Trophoblast cell (in vitro differentiated cells and primary cell): ENCODE measurements around the gene APPL2.

Source experiments
- DNase-seq, 2 donors: peaks; one replicate each; pipeline ENCODE4 v3.0.0-alpha.2; 2016
- H2AFZ ChIP-seq: 2 replicates; pipeline ENCODE4 v1.6.1; 2013; ENCODE audit warnings: low read length, moderate library complexity, mild to moderate bottlenecking; ENCODE audit not compliant: insufficient read depth, poor library complexity
- H2AK5ac ChIP-seq: 2 replicates; pipeline ENCODE4 v1.6.1; 2013; ENCODE audit warnings: mild to moderate bottlenecking, low read length
- H2BK120ac ChIP-seq: 2 replicates; pipeline ENCODE4 v1.6.1; 2013; ENCODE audit warnings: low read length, mild to moderate bottlenecking, moderate library complexity; ENCODE audit not compliant: insufficient read depth, poor library complexity
- H2BK12ac ChIP-seq: 2 replicates; pipeline ENCODE4 v1.6.1; 2013; ENCODE audit warnings: mild to moderate bottlenecking, low read length, moderate library complexity
- H2BK5ac ChIP-seq: 2 replicates; pipeline ENCODE4 v1.6.1; 2013; ENCODE audit warnings: low read length, low read depth, moderate library complexity, mild to moderate bottlenecking; ENCODE audit not compliant: poor library complexity
- H3K14ac ChIP-seq: 2 replicates; pipeline ENCODE4 v1.6.1; 2013; ENCODE audit warnings: mild to moderate bottlenecking, low read length
- H3K18ac ChIP-seq: 2 replicates; pipeline ENCODE4 v1.6.1; 2013; ENCODE audit warnings: mild to moderate bottlenecking, low read length
- H3K23ac ChIP-seq: 2 replicates; pipeline ENCODE4 v1.6.1; 2013; ENCODE audit warnings: low read length
- H3K27ac ChIP-seq: 2 replicates; pipeline ENCODE4 v1.5.1; 2013; ENCODE audit warnings: low read depth, mild to moderate bottlenecking, inconsistent platforms, low read length, moderate library complexity
- H3K27me3 ChIP-seq: 2 replicates; pipeline ENCODE4 v1.6.1; 2013; ENCODE audit warnings: inconsistent platforms, mild to moderate bottlenecking, low read length, moderate library complexity; ENCODE audit not compliant: insufficient read depth
- H3K36me3 ChIP-seq, 2 experiments: 1 replicate in 1 of 2; 2 replicates in 1 of 2; pipeline ENCODE4 v1.6.1; 2013; ENCODE audit warnings: low read length in 2 of 2, mild to moderate bottlenecking in 2 of 2, moderate library complexity in 1 of 2; ENCODE audit not compliant: insufficient read depth in 2 of 2, control insufficient read depth in 1 of 2
- H3K4ac ChIP-seq: 2 replicates; pipeline ENCODE4 v1.6.1; 2013; ENCODE audit warnings: low read depth, mild to moderate bottlenecking, low read length, moderate library complexity
- H3K4me1 ChIP-seq, 2 experiments: 1 replicate in 1 of 2; 2 replicates in 1 of 2; pipeline ENCODE4 v1.6.1; 2013; ENCODE audit warnings: low read length in 2 of 2, mild to moderate bottlenecking in 2 of 2, moderate library complexity in 1 of 2; ENCODE audit not compliant: insufficient read depth in 2 of 2, control insufficient read depth in 1 of 2
- H3K4me2 ChIP-seq: 2 replicates; pipeline ENCODE4 v1.6.1; 2013; ENCODE audit warnings: inconsistent platforms, mild to moderate bottlenecking, low read length, moderate library complexity
- H3K4me3 ChIP-seq: 2 replicates; pipeline ENCODE4 v1.5.1; 2013; ENCODE audit warnings: mild to moderate bottlenecking, low read depth, low read length, inconsistent platforms
- H3K79me1 ChIP-seq: one replicate; pipeline ENCODE4 v1.6.1; 2013; ENCODE audit warnings: low read length
- H3K79me2 ChIP-seq: 2 replicates; pipeline ENCODE4 v1.6.1; 2013; ENCODE audit warnings: low read length, mild to moderate bottlenecking; ENCODE audit not compliant: control insufficient read depth, insufficient read depth, poor library complexity
- H3K9ac ChIP-seq: 2 replicates; pipeline ENCODE4 v1.6.1; 2013; ENCODE audit warnings: mild to moderate bottlenecking, low read length
- H3K9me3 ChIP-seq: 2 replicates; pipeline ENCODE4 v1.6.1; 2013; ENCODE audit warnings: low read depth, mild to moderate bottlenecking, control low read depth, inconsistent platforms, low read length; ENCODE audit not compliant: insufficient read depth
- H4K12ac ChIP-seq: 2 replicates; pipeline ENCODE4 v1.6.1; 2013; ENCODE audit warnings: low read depth, mild to moderate bottlenecking, low read length, moderate library complexity
- H4K8ac ChIP-seq: 2 replicates; pipeline ENCODE4 v1.6.1; 2013; ENCODE audit warnings: low read depth, mild to moderate bottlenecking, low read length, moderate library complexity
- H4K91ac ChIP-seq: one replicate; pipeline ENCODE4 v1.6.1; 2013; ENCODE audit warnings: low read depth, mild to moderate bottlenecking, low read length, moderate library complexity
- WGBS: extraction: QIAGEN DNeasy Blood & Tissue Kit; methylation state at CpG from one replicate; pipeline ENCODE4 v1.1.7; 2013; ENCODE audit warnings: missing lambda C conversion rate; ENCODE audit not compliant: insufficient read length, insufficient coverage; ENCODE audit errors: extremely low coverage; 5-methylcytosine and 5-hydroxymethylcytosine counted together

APPL2 gene

DNA sequence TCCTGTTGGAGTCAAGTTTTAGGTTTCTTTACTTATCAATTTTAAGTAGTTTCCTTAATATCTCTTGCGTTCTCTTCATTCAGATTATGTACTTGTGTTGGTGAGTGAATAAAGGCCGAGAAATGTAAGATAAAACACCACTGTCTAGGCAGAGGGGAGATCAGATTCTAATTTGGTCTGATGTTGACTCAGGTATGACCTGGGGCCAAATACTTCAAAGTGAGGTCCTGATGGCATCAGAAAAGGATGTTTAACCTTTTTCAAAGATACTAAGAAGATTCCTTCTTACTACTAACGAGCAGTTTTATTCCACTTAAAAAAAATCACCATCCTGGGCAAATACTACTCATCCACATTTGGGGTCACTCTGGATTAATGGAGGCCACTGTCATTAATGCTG, 26.9 kb downstream of the APPL2 start:
- H2BK120ac ChIP-seq: no peak overlapping the region
- peaks cover 3% of the 10 kb centered on the region for H3K9me3 ChIP-seq
- no peaks in the 10 kb centered on the region for H3K79me1 ChIP-seq
- no peak overlapping the region for H2BK5ac ChIP-seq
- WGBS: no CpG with 5 or more reads among the region's 3 CpGs
- no peak overlapping the region for H4K91ac ChIP-seq
- no peak overlapping the region for H2AK5ac ChIP-seq
- H3K4ac ChIP-seq: no peak overlapping the region
- DNase-seq: peak; percentile 81 to 93
- no peak overlapping the region for H3K4me2 ChIP-seq
- H3K79me2 ChIP-seq: no peaks in the 10 kb centered on the region
- H3K36me3 ChIP-seq: peaks cover 14 to 36% of the 10 kb centered on the region in 2 experiments
- no peak overlapping the region for H4K8ac ChIP-seq
- H3K27ac ChIP-seq: no peak overlapping the region
- H4K12ac ChIP-seq: no peak overlapping the region
- H3K23ac ChIP-seq: no peak overlapping the region
- no peaks in the 10 kb centered on the region for H3K27me3 ChIP-seq
- no peak overlapping the region for H3K14ac ChIP-seq
- H2BK12ac ChIP-seq: no peak overlapping the region
- H3K18ac ChIP-seq: no peak overlapping the region
- H2AFZ ChIP-seq: no peak overlapping the region
- H3K4me3 ChIP-seq: no peak overlapping the region
- no peak overlapping the region for H3K9ac ChIP-seq
- H3K4me1 ChIP-seq: peaks cover 0 to 2% of the 10 kb centered on the region in 2 experiments

- no peak overlapping the region for H3K9ac ChIP-seq
- H3K23ac ChIP-seq: no peak overlapping the region
- H2BK5ac ChIP-seq: no peak overlapping the region
- no peak overlapping the region for H4K91ac ChIP-seq
- H3K27ac ChIP-seq: no peak overlapping the region
- no peak overlapping the region for H2BK12ac ChIP-seq
- no peak overlapping the region for H2AFZ ChIP-seq
- no peak overlapping the region for H2AK5ac ChIP-seq
- H3K18ac ChIP-seq: no peak overlapping the region
- H3K9me3 ChIP-seq: peaks cover 3% of the 10 kb centered on the region
- H3K36me3 ChIP-seq: peaks cover 19 to 49% of the 10 kb centered on the region in 2 experiments
- no peaks in the 10 kb centered on the region for H3K79me1 ChIP-seq
- H3K4me3 ChIP-seq: no peak overlapping the region
- H3K14ac ChIP-seq: no peak overlapping the region
- WGBS: no CpG with 5 or more reads among the region's 16 CpGs
- no peak overlapping the region for H3K4ac ChIP-seq
- no peak overlapping the region for H4K8ac ChIP-seq
- no peak for DNase-seq
- no peak overlapping the region for H2BK120ac ChIP-seq
- no peak overlapping the region for H3K4me2 ChIP-seq
- H3K79me2 ChIP-seq: no peaks in the 10 kb centered on the region
- H3K4me1 ChIP-seq: peaks cover 0 to 2% of the 10 kb centered on the region in 2 experiments
- H4K12ac ChIP-seq: no peak overlapping the region
- no peaks in the 10 kb centered on the region for H3K27me3 ChIP-seq
These were observed 29.1 kb downstream of the APPL2 start for GRCh38 chr12:105206686-105207374.

DNA sequence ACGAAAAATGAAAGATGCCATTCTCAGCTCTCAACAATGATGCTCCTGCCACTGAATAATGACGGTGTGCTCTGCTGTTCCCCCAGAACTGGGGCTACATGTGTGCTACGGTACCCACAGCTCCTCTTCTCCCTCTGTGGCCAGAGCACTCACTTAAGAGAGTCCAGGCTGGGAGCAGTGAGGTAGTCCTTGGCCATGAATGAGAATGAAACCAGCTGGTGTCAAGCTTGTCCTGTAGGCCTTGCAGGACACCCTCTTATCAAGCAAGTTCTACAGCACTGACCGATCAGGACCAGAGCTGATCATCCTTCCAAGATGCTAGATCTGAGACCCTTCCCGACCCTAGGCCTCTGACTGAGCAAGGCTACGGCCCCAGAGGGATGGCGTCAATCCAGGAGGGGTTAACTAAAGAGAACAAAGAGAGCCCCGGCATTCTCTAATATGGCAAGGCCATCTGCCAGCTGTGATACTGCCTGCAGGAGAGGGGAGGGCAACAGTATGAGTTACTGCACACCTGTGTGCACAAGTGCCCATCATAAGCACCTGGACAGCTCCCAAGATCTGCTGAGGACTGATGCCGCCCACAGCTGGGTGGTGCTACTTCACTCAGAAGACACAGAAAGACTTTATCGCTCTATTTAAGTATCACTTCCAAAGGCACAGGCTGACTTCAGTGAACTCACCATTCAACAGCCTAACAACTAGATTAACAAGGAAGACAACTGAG, 30.5 kb downstream of the APPL2 start:
- H4K91ac ChIP-seq: no peak overlapping the region
- H4K8ac ChIP-seq: no peak overlapping the region
- no peak overlapping the region for H2BK120ac ChIP-seq
- no peak overlapping the region for H3K23ac ChIP-seq
- H3K9me3 ChIP-seq: peaks cover 3% of the 10 kb centered on the region
- H3K36me3 ChIP-seq: peaks cover 24 to 50% of the 10 kb centered on the region in 2 experiments
- no peak overlapping the region for H3K27ac ChIP-seq
- H3K79me1 ChIP-seq: no peaks in the 10 kb centered on the region
- no peak overlapping the region for H3K9ac ChIP-seq
- H3K4me2 ChIP-seq: no peak overlapping the region
- no peak overlapping the region for H2AK5ac ChIP-seq
- H3K4ac ChIP-seq: no peak overlapping the region
- H2AFZ ChIP-seq: no peak overlapping the region
- no peak overlapping the region for H2BK12ac ChIP-seq
- H3K18ac ChIP-seq: no peak overlapping the region
- WGBS: no CpG with 5 or more reads among the region's 10 CpGs
- no peak overlapping the region for H4K12ac ChIP-seq
- H3K79me2 ChIP-seq: no peaks in the 10 kb centered on the region
- no peak for DNase-seq
- H3K27me3 ChIP-seq: no peaks in the 10 kb centered on the region
- H3K4me1 ChIP-seq: peaks cover under 1 to 2% of the 10 kb centered on the region in 2 experiments
- H3K14ac ChIP-seq: no peak overlapping the region
- no peak overlapping the region for H2BK5ac ChIP-seq
- H3K4me3 ChIP-seq: no peak overlapping the region

GRCh38 chr12:105204916-105205315, 31.1 kb downstream of the APPL2 start:
- Histone ChIP-seq H2BK120ac (no peak overlapping the region), H4K91ac (no peak overlapping the region), H3K4me1 (peaks cover 2 to 5% of the 10 kb centered on the region in 2 experiments), H3K79me2 (no peaks in the 10 kb centered on the region), H3K27me3 (no peaks in the 10 kb centered on the region), H3K4me3 (no peak overlapping the region), H3K79me1 (no peaks in the 10 kb centered on the region), H3K23ac (no peak overlapping the region), H2AK5ac (no peak overlapping the region), H3K9ac (no peak overlapping the region), H2BK5ac (no peak overlapping the region), H3K14ac (no peak overlapping the region), H4K8ac (no peak overlapping the region), H4K12ac (no peak overlapping the region), H2AFZ (no peak overlapping the region), H2BK12ac (no peak overlapping the region), H3K27ac (no peak overlapping the region), H3K18ac (no peak overlapping the region), H3K36me3 (peaks cover 27 to 55% of the 10 kb centered on the region in 2 experiments), H3K9me3 (peaks cover 3% of the 10 kb centered on the region), H3K4ac (no peak overlapping the region), H3K4me2 (no peak overlapping the region)
- no peak for DNase-seq
- no CpG with 5 or more reads among the region's 6 CpGs for WGBS
